Tracheal epithelial cell (primary cell): Measurements from ENCODE around the gene VAV1. TPM values are rescaled to one million over a fixed set of nuclear protein-coding genes. Genes with fewer than 3 reads are reported as not detected.

Experiments used
- total RNA-seq: library from RNA; depleted of rRNA; stranded (reverse); fragments of >200 nt; gene quantifications from 2 replicates; pipeline ENCODE4 v1.2.1, GENCODE V29; 2014

VAV1 gene, protein sequence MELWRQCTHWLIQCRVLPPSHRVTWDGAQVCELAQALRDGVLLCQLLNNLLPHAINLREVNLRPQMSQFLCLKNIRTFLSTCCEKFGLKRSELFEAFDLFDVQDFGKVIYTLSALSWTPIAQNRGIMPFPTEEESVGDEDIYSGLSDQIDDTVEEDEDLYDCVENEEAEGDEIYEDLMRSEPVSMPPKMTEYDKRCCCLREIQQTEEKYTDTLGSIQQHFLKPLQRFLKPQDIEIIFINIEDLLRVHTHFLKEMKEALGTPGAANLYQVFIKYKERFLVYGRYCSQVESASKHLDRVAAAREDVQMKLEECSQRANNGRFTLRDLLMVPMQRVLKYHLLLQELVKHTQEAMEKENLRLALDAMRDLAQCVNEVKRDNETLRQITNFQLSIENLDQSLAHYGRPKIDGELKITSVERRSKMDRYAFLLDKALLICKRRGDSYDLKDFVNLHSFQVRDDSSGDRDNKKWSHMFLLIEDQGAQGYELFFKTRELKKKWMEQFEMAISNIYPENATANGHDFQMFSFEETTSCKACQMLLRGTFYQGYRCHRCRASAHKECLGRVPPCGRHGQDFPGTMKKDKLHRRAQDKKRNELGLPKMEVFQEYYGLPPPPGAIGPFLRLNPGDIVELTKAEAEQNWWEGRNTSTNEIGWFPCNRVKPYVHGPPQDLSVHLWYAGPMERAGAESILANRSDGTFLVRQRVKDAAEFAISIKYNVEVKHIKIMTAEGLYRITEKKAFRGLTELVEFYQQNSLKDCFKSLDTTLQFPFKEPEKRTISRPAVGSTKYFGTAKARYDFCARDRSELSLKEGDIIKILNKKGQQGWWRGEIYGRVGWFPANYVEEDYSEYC
- 1.7 and 2.3 TPM in 2 replicates for total RNA-seq

DNA sequence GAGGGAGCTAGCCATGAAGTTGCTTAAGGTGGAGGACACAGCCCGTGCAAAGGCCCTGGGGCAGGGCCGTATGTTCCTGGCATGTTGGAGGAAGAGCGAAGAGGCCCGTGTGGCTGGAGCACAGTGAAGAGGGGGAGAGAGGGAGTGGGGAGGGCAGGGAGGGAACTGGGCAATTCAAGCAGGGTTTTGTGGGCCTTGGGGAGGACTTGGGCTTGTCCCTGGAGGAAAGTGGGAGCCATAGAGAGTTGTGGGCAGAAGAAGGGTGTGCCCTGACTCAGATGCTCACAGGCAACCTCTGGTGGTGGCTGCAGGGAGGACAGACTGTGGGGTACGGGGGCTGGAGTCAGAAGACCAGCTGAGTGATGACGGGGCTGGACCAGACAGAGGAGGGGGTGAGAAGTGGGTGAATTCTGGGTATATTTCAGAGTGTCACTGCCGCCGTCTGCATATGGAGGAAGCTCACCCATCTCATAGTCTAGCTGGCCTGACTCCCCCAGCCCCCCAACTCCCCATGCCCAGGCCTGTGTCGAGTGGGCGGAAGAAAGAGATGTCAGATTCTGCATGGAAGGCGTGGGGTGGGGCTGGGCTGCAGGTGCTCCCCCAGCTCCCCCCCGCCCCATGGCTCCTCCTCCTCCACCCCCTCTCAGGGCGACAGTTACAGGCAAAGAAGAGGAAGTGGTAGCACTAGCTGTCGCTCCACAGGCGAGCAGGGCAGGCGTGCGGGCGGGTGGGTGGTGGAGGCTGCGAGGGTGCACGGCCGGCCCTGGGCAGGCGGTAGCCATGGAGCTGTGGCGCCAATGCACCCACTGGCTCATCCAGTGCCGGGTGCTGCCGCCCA lies at the start of gene VAV1:
VAV1 (plus strand) TSS at position 681 of the 838 bp plus-strand sequence; CDS start at position 781, 100 bp downstream.

GRCh38 chr19:6737284-6737872 lies 35.1 kb upstream of the VAV1 start, which contains the start of gene GPR108:
GPR108 (minus strand) TSS chr19:6737580; CDS start chr19:6737576, 4 bp downstream.

DNA sequence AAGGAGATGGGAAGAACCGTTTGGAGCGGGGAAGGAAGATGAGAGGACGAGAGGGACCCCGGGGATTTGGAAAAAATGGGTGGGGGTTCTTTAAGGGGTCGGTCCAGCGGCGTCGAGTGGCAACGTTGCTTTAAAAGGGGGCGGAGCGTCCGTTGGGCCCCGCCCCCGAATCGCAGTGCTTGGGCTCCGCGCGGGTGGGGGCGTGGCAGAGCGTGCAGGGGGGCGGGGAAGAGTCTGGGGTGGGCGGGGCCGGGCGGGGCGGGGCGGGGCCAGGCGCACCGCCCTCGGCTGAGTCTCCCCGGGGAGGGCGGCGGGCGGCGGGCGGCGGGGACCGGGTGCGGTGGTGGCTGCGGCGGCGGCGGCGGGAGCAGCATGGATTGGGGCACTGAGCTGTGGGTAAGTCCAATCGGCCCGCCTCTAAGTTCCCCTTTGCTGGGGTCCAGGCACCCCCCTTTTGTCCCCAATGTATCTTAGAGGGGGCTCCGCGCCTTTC lies 33.1 kb upstream of the VAV1 start, which contains the start of gene TRIP10:
TRIP10 (plus strand) TSS at position 291 of the 493 bp plus-strand sequence; CDS start at position 373, 82 bp downstream.

GRCh38 chr19:6767357-6768235 lies 4.9 kb upstream of the VAV1 start, which contains the start of gene SH2D3A:
SH2D3A (minus strand) TSS chr19:6767435; CDS start chr19:6763748, 3,687 bp downstream.

GRCh38 chr19:6887316-6887715 lies 114.8 kb downstream of the VAV1 start, which contains the start of gene ADGRE1:
ADGRE1 (plus strand) TSS chr19:6887579; CDS start chr19:6887609, 30 bp downstream.

Other genes starting within 250 kb of the VAV1 start
- 11.3 and 14.9 TPM in 2 replicates for gene TNFSF9, start 241.7 kb upstream of the VAV1 start, total RNA-seq
- 25.8 TPM in 1 of 2 replicates, not detected in the other for gene CD70, start 181.6 kb upstream of the VAV1 start, total RNA-seq
- gene TNFSF14, start 102.5 kb upstream of the VAV1 start, total RNA-seq = under 0.01 TPM in 1 of 2 replicates, not detected in the other
- gene C3, start 52.1 kb upstream of the VAV1 start, total RNA-seq = 5.1 and 32.8 TPM in 2 replicates
- gene GPR108, start 35.1 kb upstream of the VAV1 start, total RNA-seq = 68.4 and 73.7 TPM in 2 replicates
- 69.4 and 77.4 TPM in 2 replicates for gene TRIP10, start 33.0 kb upstream of the VAV1 start, total RNA-seq
- gene SH2D3A, start 5.3 kb upstream of the VAV1 start, total RNA-seq = 98.3 and 129 TPM in 2 replicates
- not detected in 2 replicates for gene ADGRE1, start 114.9 kb downstream of the VAV1 start, total RNA-seq
- gene MBD3L2B, start 248.7 kb downstream of the VAV1 start, total RNA-seq = not detected in 2 replicates